ENCODE measurements around the gene JUP.

- TF ChIP-seq CTCF (IDR thresholded peaks at IDR 0.05) (no peak), POLR2A (IDR thresholded peaks at IDR 0.05) (no peak)
Measured at GRCh38 chr17:41751288-41751687, 35.2 kb downstream of the JUP start.

Measured in esophagus squamous epithelium (tissue), 4 donors.